Ishikawa (cell line): Measurements from ENCODE around the gene DAB2IP.

Source experiments
- CEBPB ChIP-seq: IDR thresholded peaks from 2 replicates; pipeline ENCODE4 v1.6.1; 2012
- CREB1 ChIP-seq: IDR thresholded peaks from 2 replicates; pipeline ENCODE4 v1.6.1; 2012; ENCODE audit warnings: low read depth
- EGR1 ChIP-seq: IDR thresholded peaks from 2 replicates; pipeline ENCODE4 v1.6.1; 2012
- EP300 ChIP-seq: IDR thresholded peaks from 2 replicates; pipeline ENCODE4 v1.6.1; 2012; ENCODE audit warnings: borderline replicate concordance
- FOXM1 ChIP-seq: IDR thresholded peaks from 2 replicates; pipeline ENCODE4 v1.6.1; 2012; ENCODE audit warnings: low read depth, borderline replicate concordance
- MAX ChIP-seq: IDR thresholded peaks from 2 replicates; pipeline ENCODE4 v1.6.1; 2012
- NFIC ChIP-seq: IDR thresholded peaks from 2 replicates; pipeline ENCODE4 v1.6.1; 2012
- RAD21 ChIP-seq: IDR thresholded peaks from 2 replicates; pipeline ENCODE4 v1.6.1; 2012; ENCODE audit warnings: low read depth
- REST ChIP-seq: IDR thresholded peaks from 2 replicates; pipeline ENCODE4 v1.6.1; 2012; ENCODE audit warnings: low read depth, mild to moderate bottlenecking
- TAF1 ChIP-seq: IDR thresholded peaks from 2 replicates; pipeline ENCODE4 v1.6.1; 2012; ENCODE audit warnings: low read depth, mild to moderate bottlenecking
- TCF12 ChIP-seq: IDR thresholded peaks from 2 replicates; pipeline ENCODE4 v1.6.1; 2012; ENCODE audit warnings: low read depth
- TEAD4 ChIP-seq: IDR thresholded peaks from 2 replicates; pipeline ENCODE4 v1.6.1; 2012
- USF1 ChIP-seq: IDR thresholded peaks from 2 replicates; pipeline ENCODE4 v1.6.1; 2012
- YY1 ChIP-seq: IDR thresholded peaks from 2 replicates; pipeline ENCODE4 v1.6.1; 2012; ENCODE audit warnings: low read depth
- ZBTB7A ChIP-seq: IDR thresholded peaks from 2 replicates; pipeline ENCODE4 v1.6.1; 2012; ENCODE audit warnings: low read depth

Gene DAB2IP

GRCh38 chr9:121618504-121618903, 32.9 kb upstream of the DAB2IP start:
- TF ChIP-seq EP300 (no peak), TAF1 (no peak), RAD21 (no peak), YY1 (no peak), REST (no peak), CEBPB (no peak), EGR1 (no peak), MAX (no peak), TEAD4 (no peak), TCF12 (no peak), USF1 (no peak), NFIC (no peak), FOXM1 (no peak), CREB1 (no peak), ZBTB7A (no peak)

GRCh38 chr9:121619545-121620324, 31.7 kb upstream of the DAB2IP start:
- TF ChIP-seq CREB1 (no peak), NFIC (no peak), USF1 (no peak), REST (no peak), EGR1 (no peak), ZBTB7A (no peak), YY1 (no peak), CEBPB (no peak), EP300 (no peak), FOXM1 (no peak), RAD21 (no peak), TEAD4 (no peak), MAX (no peak), TCF12 (no peak), TAF1 (no peak)

- TF ChIP-seq USF1, result no peak
- no peak for TF ChIP-seq EP300
- no peak for TF ChIP-seq TAF1
- TF ChIP-seq FOXM1, result no peak
- no peak for TF ChIP-seq EGR1
- TF ChIP-seq YY1, result no peak
- TF ChIP-seq ZBTB7A, result no peak
- no peak for TF ChIP-seq REST
- no peak for TF ChIP-seq NFIC
- TF ChIP-seq CREB1, result no peak
- TF ChIP-seq TCF12, result no peak
- TF ChIP-seq RAD21, result no peak
Measured at GRCh38 chr9:121620325-121620673, 31.1 kb upstream of the DAB2IP start.
